K562 (cell line): ENCODE measurements around the gene PDZK1IP1. TPM values are rescaled to one million over a fixed set of nuclear protein-coding genes. Genes with fewer than 3 reads are reported as not detected.
A peak's percentile ranks its signal among the peaks of the same experiment; 100 is the strongest.

ENCODE experiments used
- CHD1 ChIP-seq: fragments of 200-600 bp; sonication (generic); IDR thresholded peaks from one replicate; pipeline ENCODE4 v1.6.1; 2012; ENCODE audit warnings: mild to moderate bottlenecking, moderate library complexity, low read length, inconsistent platforms
- HCFC1 ChIP-seq: IDR thresholded peaks from 2 replicates; pipeline ENCODE4 v1.6.1; 2012; ENCODE audit warnings: low read depth, low read length, improper control_type of control experiment
- KLF16 ChIP-seq: IDR thresholded peaks from 2 replicates; pipeline ENCODE4 v1.6.1; 2016; ENCODE audit warnings: antibody characterized with exemption
- MYC ChIP-seq, 2 experiments: fragments of 250-450 bp in 1 of 2; sonication (Bioruptor Pico) in 1 of 2; IDR thresholded peaks; 2 replicates each; pipeline versions ENCODE4 v1.5.1 to v1.6.1; 2012 to 2021; ENCODE audit warnings: low read depth in 2 of 2, borderline replicate concordance in 1 of 2, improper control_type of control experiment in 1 of 2, low read length in 1 of 2, mild to moderate bottlenecking in 1 of 2, moderate library complexity in 1 of 2
- NFIC ChIP-seq: fragments of 450-650 bp; IDR thresholded peaks from 2 replicates; pipeline ENCODE4 v1.6.1; 2017; ENCODE audit warnings: mild to moderate bottlenecking, inconsistent platforms
- PCBP2 ChIP-seq: fragments of 200-400 bp; formaldehyde crosslinking; IDR thresholded peaks from 2 replicates; pipeline ENCODE4 v1.6.1; 2018; ENCODE audit warnings: low read length, low read depth, mild to moderate bottlenecking, moderate library complexity; ENCODE audit not compliant: poor library complexity, severe bottlenecking
- PHF20 ChIP-seq: fragments of 450-650 bp; IDR thresholded peaks from 2 replicates; pipeline ENCODE4 v1.6.1; 2018; ENCODE audit not compliant: partially characterized antibody
- SMAD1 ChIP-seq: fragments of 150-350 bp; IDR thresholded peaks from 2 replicates; pipeline ENCODE4 v1.6.1; 2014; ENCODE audit warnings: low read length, low read depth; ENCODE audit not compliant: partially characterized antibody
- SRSF3 ChIP-seq: fragments of 200-400 bp; formaldehyde crosslinking; IDR thresholded peaks from 2 replicates; pipeline ENCODE4 v1.6.1; 2016; ENCODE audit warnings: mild to moderate bottlenecking, low read length, moderate library complexity; ENCODE audit not compliant: insufficient read depth
- TRIM28 ChIP-seq: fragments of 450-650 bp; IDR thresholded peaks from 2 replicates; pipeline ENCODE4 v1.6.1; 2017
- ZBTB17 ChIP-seq: fragments of 450-650 bp; formaldehyde crosslinking; IDR thresholded peaks from 2 replicates; pipeline ENCODE4 v1.4.0; 2020; ENCODE audit warnings: mild to moderate bottlenecking
- ZFP36 ChIP-seq: fragments of 150-350 bp; IDR thresholded peaks from 2 replicates; pipeline ENCODE4 v1.6.1; 2018; ENCODE audit warnings: low read length, low read depth; ENCODE audit not compliant: partially characterized antibody
- ZNF212 ChIP-seq: fragments of 450-650 bp; formaldehyde crosslinking; IDR thresholded peaks from 2 replicates; pipeline ENCODE4 v1.4.0; 2020; ENCODE audit warnings: mild to moderate bottlenecking
- ZNF695 ChIP-seq: fragments of 450-650 bp; formaldehyde crosslinking; IDR thresholded peaks from 2 replicates; pipeline ENCODE4 v1.4.0; 2020; ENCODE audit warnings: mild to moderate bottlenecking, moderate library complexity
- ZNF707 ChIP-seq: fragments of 250-450 bp; sonication (Bioruptor Pico); conservative IDR thresholded peaks from 2 replicates; pipeline ENCODE4 v1.8.0; 2022; ENCODE audit warnings: inconsistent platforms, mild to moderate bottlenecking, moderate library complexity
- ZNF778 ChIP-seq: fragments of 450-650 bp; formaldehyde crosslinking; IDR thresholded peaks from 2 replicates; pipeline ENCODE4 v1.4.0; 2020; ENCODE audit warnings: mild to moderate bottlenecking, moderate library complexity
- ZSCAN32 ChIP-seq: fragments of 450-650 bp; formaldehyde crosslinking; IDR thresholded peaks from 2 replicates; pipeline ENCODE4 v1.4.0; 2020; ENCODE audit warnings: mild to moderate bottlenecking, moderate library complexity
- polyA plus RNA-seq, 8 experiments: library from polyadenylated mRNA; depleted of rRNA in 4 of 8; stranded (reverse) in 5 of 8; unstranded in 3 of 8; fragments of >200 nt; fragmentation: Nextera tagmentation in 2 of 8; fragmentation: Illumina TruSeq in 1 of 8; extraction: Ambion mirVana in 2 of 8; extraction: Trizol in 1 of 8; gene quantifications; 2 replicates each; pipeline versions ENCODE4 v1.2.1 to v1.2.3, GENCODE V29; 2011 to 2014; ENCODE audit warnings: inconsistent platforms in 1 of 8, missing spikeins in 1 of 8
- total RNA-seq, 7 experiments: library from RNA; depleted of rRNA in 6 of 7; stranded (reverse); fragments of >200 nt in 6 of 7; fragmentation: Illumina TruSeq in 2 of 7; extraction: Trizol in 2 of 7; gene quantifications; 2 replicates each; pipeline versions ENCODE4 v1.2.1 to v1.2.3, GENCODE V29; 2011 to 2021; ENCODE audit warnings: low replicate concordance in 1 of 7
- TF ChIP-seq, protein P1 (sequence below): fragments of 450-650 bp; IDR thresholded peaks from 2 replicates; pipeline ENCODE4 v1.6.1; 2018; ENCODE audit warnings: mild to moderate bottlenecking, low read depth; ENCODE audit not compliant: partially characterized antibody
- TF ChIP-seq, protein P2 (sequence below): fragments of 250-450 bp; sonication (Bioruptor Pico); IDR thresholded peaks from 2 replicates; pipeline ENCODE4 v1.9.0; 2021; ENCODE audit warnings: mild to moderate bottlenecking
- TF ChIP-seq, protein P3 (sequence below), 2 experiments: IDR thresholded peaks; 2 replicates each; pipeline ENCODE4 v1.6.1; 2011; ENCODE audit warnings: borderline replicate concordance in 1 of 2, control low read depth in 1 of 2, low read depth in 1 of 2, low read length in 1 of 2, mild to moderate bottlenecking in 1 of 2, mixed read lengths in 1 of 2, moderate library complexity in 1 of 2; ENCODE audit not compliant: insufficient read depth in 1 of 2, insufficient read length in 1 of 2, poor library complexity in 1 of 2, severe bottlenecking in 1 of 2; ENCODE audit errors: extremely low read depth in 1 of 2
- TF ChIP-seq, protein P4 (sequence below): fragments of 250-450 bp; sonication (Bioruptor Pico); IDR thresholded peaks from 2 replicates; pipeline ENCODE4 v1.8.0; 2022; ENCODE audit warnings: inconsistent platforms

PDZK1IP1 gene
- total and polyA plus RNA-seq, 9 of the 15 experiments (the other 6 are each of a cell fraction or from before 2014, with no cell fraction given), result 0.17 to 0.68 (median 0.53) TPM; not detected in 2

- TF ChIP-seq, protein P1, sequence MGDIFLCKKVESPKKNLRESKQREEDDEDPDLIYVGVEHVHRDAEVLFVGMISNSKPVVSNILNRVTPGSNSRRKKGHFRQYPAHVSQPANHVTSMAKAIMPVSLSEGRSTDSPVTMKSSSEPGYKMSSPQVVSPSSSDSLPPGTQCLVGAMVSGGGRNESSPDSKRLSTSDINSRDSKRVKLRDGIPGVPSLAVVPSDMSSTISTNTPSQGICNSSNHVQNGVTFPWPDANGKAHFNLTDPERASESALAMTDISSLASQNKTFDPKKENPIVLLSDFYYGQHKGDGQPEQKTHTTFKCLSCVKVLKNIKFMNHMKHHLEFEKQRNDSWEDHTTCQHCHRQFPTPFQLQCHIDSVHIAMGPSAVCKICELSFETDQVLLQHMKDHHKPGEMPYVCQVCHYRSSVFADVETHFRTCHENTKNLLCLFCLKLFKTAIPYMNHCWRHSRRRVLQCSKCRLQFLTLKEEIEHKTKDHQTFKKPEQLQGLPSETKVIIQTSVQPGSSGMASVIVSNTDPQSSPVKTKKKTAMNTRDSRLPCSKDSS, result no peak
- peak; percentile 44 for TF ChIP-seq NFIC
- peak; percentile 90; the same call in 1 of the 2 replicates for TF ChIP-seq SRSF3
- TF ChIP-seq, protein P2, sequence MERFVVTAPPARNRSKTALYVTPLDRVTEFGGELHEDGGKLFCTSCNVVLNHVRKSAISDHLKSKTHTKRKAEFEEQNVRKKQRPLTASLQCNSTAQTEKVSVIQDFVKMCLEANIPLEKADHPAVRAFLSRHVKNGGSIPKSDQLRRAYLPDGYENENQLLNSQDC (CRISPR knock-in tag), result peak; percentile 79; the same call in 1 of the 2 replicates
- peak; percentile 51; the same call in 1 of the 2 replicates for TF ChIP-seq TRIM28
- peak; percentile 5; the same call in 1 of the 2 replicates for TF ChIP-seq HCFC1
- TF ChIP-seq, protein P3, sequence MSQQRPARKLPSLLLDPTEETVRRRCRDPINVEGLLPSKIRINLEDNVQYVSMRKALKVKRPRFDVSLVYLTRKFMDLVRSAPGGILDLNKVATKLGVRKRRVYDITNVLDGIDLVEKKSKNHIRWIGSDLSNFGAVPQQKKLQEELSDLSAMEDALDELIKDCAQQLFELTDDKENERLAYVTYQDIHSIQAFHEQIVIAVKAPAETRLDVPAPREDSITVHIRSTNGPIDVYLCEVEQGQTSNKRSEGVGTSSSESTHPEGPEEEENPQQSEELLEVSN (IDR thresholded peaks at IDR 0.05; ENCODE audit: borderline replicate concordance in 1 of 2, extremely low read depth in 1 of 2, insufficient read depth in 1 of 2, insufficient read length in 1 of 2, low read depth in 1 of 2, low read length in 1 of 2, poor library complexity in 1 of 2, severe bottlenecking in 1 of 2), result peak in 1 of 2 experiments; percentile 42
- peak; percentile 42; the same call in 1 of the 2 replicates for TF ChIP-seq ZSCAN32 (CRISPR knock-in tag)
- peak; percentile 69 for TF ChIP-seq SMAD1
- TF ChIP-seq ZBTB17 (CRISPR knock-in tag), result 0 out of 2 replicates have a peak, but pooled peaks have one; percentile 46
- TF ChIP-seq ZNF707 (CRISPR knock-in tag), result no peak
- TF ChIP-seq MYC (IDR thresholded peaks at IDR 0.05; ENCODE audit: low read depth, low read length), result peak; percentile 82; the same call in 1 of the 2 replicates
- peak; percentile 77; the same call in 1 of the 2 replicates for TF ChIP-seq MYC (CRISPR knock-in tag; IDR thresholded peaks at IDR 0.05; ENCODE audit: borderline replicate concordance, low read depth)
- TF ChIP-seq PHF20, result peak; percentile 79
- TF ChIP-seq, protein P4, sequence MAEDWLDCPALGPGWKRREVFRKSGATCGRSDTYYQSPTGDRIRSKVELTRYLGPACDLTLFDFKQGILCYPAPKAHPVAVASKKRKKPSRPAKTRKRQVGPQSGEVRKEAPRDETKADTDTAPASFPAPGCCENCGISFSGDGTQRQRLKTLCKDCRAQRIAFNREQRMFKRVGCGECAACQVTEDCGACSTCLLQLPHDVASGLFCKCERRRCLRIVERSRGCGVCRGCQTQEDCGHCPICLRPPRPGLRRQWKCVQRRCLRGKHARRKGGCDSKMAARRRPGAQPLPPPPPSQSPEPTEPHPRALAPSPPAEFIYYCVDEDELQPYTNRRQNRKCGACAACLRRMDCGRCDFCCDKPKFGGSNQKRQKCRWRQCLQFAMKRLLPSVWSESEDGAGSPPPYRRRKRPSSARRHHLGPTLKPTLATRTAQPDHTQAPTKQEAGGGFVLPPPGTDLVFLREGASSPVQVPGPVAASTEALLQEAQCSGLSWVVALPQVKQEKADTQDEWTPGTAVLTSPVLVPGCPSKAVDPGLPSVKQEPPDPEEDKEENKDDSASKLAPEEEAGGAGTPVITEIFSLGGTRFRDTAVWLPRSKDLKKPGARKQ (CRISPR knock-in tag), result no peak
- TF ChIP-seq ZNF695 (CRISPR knock-in tag), result no peak
- no peak for TF ChIP-seq ZNF212 (CRISPR knock-in tag)
- TF ChIP-seq ZNF778, result no peak
- TF ChIP-seq CHD1, result peak; percentile 98
- no peak for TF ChIP-seq KLF16
- peak; percentile 48 for TF ChIP-seq ZFP36
- no peak for TF ChIP-seq PCBP2
These were observed 41.7 kb upstream of the PDZK1IP1 start (continued) for GRCh38 chr1:47231301-47232186.
